Psoas muscle (tissue), 8 donors: Measurements from ENCODE around the gene VILL. TPM values are rescaled to one million over a fixed set of nuclear protein-coding genes. Genes with fewer than 3 reads are reported as not detected.

ENCODE experiments used
- ATAC-seq, 4 donors: fragments of 200-7000 bp; cut with Tn5 transposase; one replicate each; pipeline ENCODE4 v1.9.1; 2020; ENCODE audit warnings: moderate library complexity in 3 of 4, mild to moderate bottlenecking in 2 of 4
- DNase-seq, 2 donors: peaks; one replicate each; pipeline ENCODE4 v3.0.0-alpha.2; 2020
- H3K27ac ChIP-seq: fragments of 200-600 bp; one replicate; pipeline ENCODE4 v1.8.0; 2022
- H3K27me3 ChIP-seq, 3 donors: fragments of 200-600 bp in 1 of 3; one replicate each; pipeline versions ENCODE4 v1.6.1 to v1.8.0; 2013 to 2022; ENCODE audit warnings: low read length in 2 of 3, mild to moderate bottlenecking in 2 of 3, moderate library complexity in 1 of 3; ENCODE audit not compliant: insufficient read depth in 3 of 3
- H3K36me3 ChIP-seq, 2 donors: fragments of 200-600 bp in 1 of 2; one replicate each; pipeline versions ENCODE4 v1.6.1 to v1.8.0; 2013 to 2022; ENCODE audit warnings: low read depth in 1 of 2, mild to moderate bottlenecking in 1 of 2, moderate library complexity in 1 of 2; ENCODE audit not compliant: insufficient read depth in 1 of 2
- H3K4me1 ChIP-seq: fragments of 200-600 bp; one replicate; pipeline ENCODE4 v1.8.0; 2022
- H3K4me3 ChIP-seq: fragments of 200-600 bp; one replicate; pipeline ENCODE4 v1.8.0; 2022; ENCODE audit warnings: mild to moderate bottlenecking
- H3K9me3 ChIP-seq: fragments of 200-600 bp; one replicate; pipeline ENCODE4 v1.8.0; 2022
- CTCF ChIP-seq: fragments of 200-600 bp; IDR thresholded peaks from one replicate; pipeline ENCODE4 v1.8.0; 2022; ENCODE audit warnings: antibody characterized with exemption
- WGBS, 3 donors: extraction: QIAGEN DNeasy Blood & Tissue Kit; methylation state at CpG; one replicate each; pipeline versions ENCODE4 v1.1.6 to v1.1.7; 2013; 5-methylcytosine and 5-hydroxymethylcytosine counted together
- intact Hi-C, 2 donors: fragments of 100-400 bp; cut with DNase I; formaldehyde crosslinking; loops; one replicate each; pipeline versions ENCODE4 v1.11.0 to v1.14.2; 2022
- polyA plus RNA-seq, 3 donors: library from polyadenylated mRNA; stranded (reverse); fragments of 200-250 nt; gene quantifications; one replicate each; pipeline ENCODE4 v1.2.3, GENCODE V29; 2013
- total RNA-seq, 4 donors: library from RNA; stranded (reverse); fragmentation: NEBNext Ultra II Directional in 2 of 4; extraction: Animal tissue kit (Norgen Biotek cat#: 25700) in 2 of 4; gene quantifications; one replicate each; pipeline versions ENCODE4 v1.2.1 to v1.2.4, GENCODE V29; 2021 to 2023
- donor health status: healthy with polysubstance abuse.
- donor health status: DM: no; HTN: no; CAD: no; lungs with moderate emphysema.
- donor health status: Bipolar disorder and iron deficiency.
- donor health status: healthy.
- donor health status: DM: yes; HTN: yes; CAD: no.
- donor health status: DM: no; HTN: no; CAD: no.
- donor health status: DM: no; HTN: no; CAD: no.
- donor health status: DM: yes; HTN: yes; CAD: no.

VILL gene
- total and polyA plus RNA-seq, 7 donors = 0.65 to 2.1 (median 0.92) TPM

- WGBS, 3 donors = 15 to 23% (median 18%) methylated on average over 30 to 45 of the region's 45 CpGs
- DNase-seq = no peak
- ATAC-seq = no peak
Measured at GRCh38 chr3:38028621-38029361, 38.2 kb downstream of the VILL start.

GRCh38 chr3:38029400-38030125 is 39.0 kb downstream of the VILL start, which contains the start of gene PLCD1:
PLCD1 (minus strand) TSS chr3:38029642; CDS start chr3:38029539, 103 bp downstream.
- Histone ChIP-seq H3K4me1 (peaks cover 5% of the 10 kb centered on the region), H3K27me3 (peaks cover 0 to 5% (median 4%) of the 10 kb centered on the region in 3 donors), H3K4me3 (peak within 1 kb of the TSS; percentile 79), H3K9me3 (no peaks in the 10 kb centered on the region), H3K36me3 (no peaks in the 10 kb centered on the region), H3K27ac (peak within 1 kb of the TSS; percentile 47)
- WGBS, 3 donors = 1 to 2% (median 2%) methylated on average over 46 to 75 of the region's 75 CpGs
- intact Hi-C loops = no loop called here
- ATAC-seq (peak in 3 of 4 donors; percentile 5 to 22 (median 20)), DNase-seq (peak; percentile 81 to 88)
- no peak for TF ChIP-seq CTCF

More at GRCh38 chr3:38028621-38029361, 38.2 kb downstream of the VILL start:
- peak overlapping the region; percentile 79 for H3K4me3 ChIP-seq
- intact Hi-C loops = no loop called here
- peaks cover 0 to 5% (median 4%) of the 10 kb centered on the region in 3 donors for H3K27me3 ChIP-seq
- H3K36me3 ChIP-seq = no peaks in the 10 kb centered on the region
- peaks cover 5% of the 10 kb centered on the region for H3K4me1 ChIP-seq
- TF ChIP-seq CTCF = no peak
- no peaks in the 10 kb centered on the region for H3K9me3 ChIP-seq
- H3K27ac ChIP-seq = peak overlapping the region; percentile 47

- Histone ChIP-seq H3K27me3 (peaks cover 0 to 5% (median 4%) of the 10 kb centered on the region in 3 donors), H3K27ac (peak overlapping the region; percentile 47), H3K9me3 (no peaks in the 10 kb centered on the region), H3K36me3 (no peaks in the 10 kb centered on the region), H3K4me3 (peak overlapping the region; percentile 79), H3K4me1 (peaks cover 5% of the 10 kb centered on the region)
- DNase-seq (no peak), ATAC-seq (no peak)
- WGBS, 3 donors = 32 to 42% (median 41%) methylated on average over 8 of the region's 8 CpGs
- intact Hi-C loops = no loop called here
- TF ChIP-seq CTCF = no peak
Measured at GRCh38 chr3:38030126-38031021, 39.8 kb downstream of the VILL start.
